HG02759 (cell line): ENCODE measurements around the gene EPC1.
"Not testable (repeated sequence)": the region's sequence is repeated elsewhere in the genome, so short reads cannot be mapped to it uniquely, and the experiment has no call there.

Experiments
- ATAC-seq: cut with Tn5 transposase; IDR thresholded peaks from one replicate; pipeline ENCODE4 v1.9.1; 2021; ENCODE audit warnings: mild to moderate bottlenecking, moderate library complexity; ENCODE audit not compliant: unreplicated experiment

EPC1 gene

DNA sequence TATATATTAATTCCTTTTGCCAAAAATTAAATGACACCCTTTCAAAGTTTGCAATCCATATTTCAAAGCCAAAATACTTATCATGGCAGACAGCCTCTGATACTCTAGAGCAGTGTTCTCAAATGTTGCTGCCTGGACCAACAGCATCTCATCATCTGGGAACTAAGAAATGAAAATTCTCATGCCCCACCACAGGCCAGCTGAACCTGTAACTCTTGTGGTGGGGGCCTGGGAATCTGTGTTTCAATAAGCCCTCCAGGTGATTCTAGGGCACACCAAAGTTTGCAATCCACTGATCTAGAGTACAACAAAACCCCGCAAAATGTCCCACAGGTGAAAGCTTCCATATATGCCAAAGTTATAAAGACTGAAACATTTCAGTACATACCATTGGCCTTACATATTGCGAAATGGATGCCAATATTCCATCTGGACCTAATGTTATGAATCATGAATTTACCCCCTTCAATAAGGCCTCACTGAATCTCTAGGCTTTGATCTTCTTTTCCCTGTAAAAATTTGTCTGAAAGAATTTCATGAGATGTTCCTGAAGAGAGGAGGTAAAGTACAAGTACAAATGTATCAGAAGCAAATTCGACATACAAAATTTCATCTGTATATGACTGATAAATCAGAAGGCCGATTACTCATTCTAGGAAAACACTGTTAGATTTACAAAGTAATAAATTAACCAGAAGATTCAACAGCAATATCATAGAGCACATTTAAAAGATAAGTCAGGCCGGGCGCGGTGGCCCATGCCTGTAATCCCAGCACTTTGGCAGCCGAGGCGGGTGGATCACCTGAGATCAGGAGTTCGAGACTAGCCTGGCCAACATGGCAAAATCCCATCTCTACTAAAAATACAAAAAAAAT is 25.3 kb upstream of the EPC1 start:
- ATAC-seq: no peak

DNA sequence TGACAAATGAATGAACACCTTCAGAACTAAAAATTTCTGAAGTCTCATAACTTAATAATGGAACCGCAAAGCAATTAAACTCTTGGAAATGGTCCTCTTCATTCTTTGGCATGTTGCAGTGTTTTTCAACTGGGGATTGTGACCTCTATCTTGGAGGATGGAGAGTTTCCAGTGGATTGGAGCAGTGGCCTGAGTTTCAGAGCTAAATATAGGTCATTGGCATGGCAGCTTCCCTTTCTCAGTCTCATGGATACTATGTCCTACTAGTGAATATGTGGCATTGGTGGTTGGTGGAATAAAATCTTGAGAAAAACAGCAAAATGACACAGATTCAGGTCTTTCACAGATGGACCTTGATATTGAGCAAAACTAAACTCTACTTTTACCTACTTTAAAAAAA is 24.1 kb upstream of the EPC1 start:
- ATAC-seq: no peak

DNA sequence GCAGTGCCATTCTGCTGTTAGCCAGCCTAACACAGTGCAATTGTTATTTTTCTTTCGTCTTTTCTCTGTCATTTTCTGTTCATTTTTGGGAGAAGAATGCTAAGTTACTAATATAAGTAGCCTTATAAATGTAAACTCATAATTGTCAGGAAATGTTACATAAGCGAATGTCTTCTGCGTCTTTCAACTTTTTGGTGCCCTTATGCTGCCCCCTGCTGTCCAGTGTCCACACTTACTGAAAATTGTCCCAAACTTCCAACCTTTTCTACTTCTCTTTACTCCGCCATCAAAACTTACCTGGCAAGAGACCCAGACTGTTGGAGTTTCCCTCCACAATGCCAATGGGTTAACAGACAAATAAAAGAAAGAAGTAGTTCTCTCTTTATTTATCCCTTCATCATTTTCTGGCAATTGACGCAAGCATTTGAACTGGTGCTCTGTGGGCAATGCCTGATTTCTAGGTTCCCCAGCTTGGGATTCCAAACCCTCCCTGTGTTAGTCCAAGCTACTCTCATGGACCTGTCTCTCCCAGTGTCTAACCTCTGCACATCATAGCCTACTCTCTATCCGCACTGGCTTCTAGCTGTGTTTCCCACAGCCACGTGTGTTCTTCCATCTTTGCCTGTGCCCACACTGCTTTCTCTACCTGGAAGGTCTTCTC is 21.0 kb upstream of the EPC1 start:
- no peak for ATAC-seq

DNA sequence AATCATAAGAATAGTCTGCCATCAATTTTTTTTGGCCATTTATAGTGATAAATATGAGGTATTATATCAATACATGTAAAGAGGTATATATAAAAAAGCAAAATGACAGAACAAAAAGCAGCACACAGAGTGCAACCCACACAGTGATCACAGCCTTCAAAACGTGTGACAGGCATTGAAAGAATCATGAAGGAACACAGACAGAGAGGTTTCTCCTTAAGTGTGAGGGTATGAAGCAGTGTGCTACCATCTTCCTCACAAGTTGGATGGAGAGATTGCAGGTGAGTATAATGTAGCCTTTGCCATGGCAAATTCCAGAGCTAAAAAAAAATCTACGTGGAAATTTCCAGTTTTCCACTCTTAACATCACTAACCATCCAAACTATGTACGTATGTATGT is 19.6 kb upstream of the EPC1 start:
- ATAC-seq: no peak

GRCh38 chr10:32366111-32366510 is 19.2 kb upstream of the EPC1 start:
- no peak for ATAC-seq

DNA sequence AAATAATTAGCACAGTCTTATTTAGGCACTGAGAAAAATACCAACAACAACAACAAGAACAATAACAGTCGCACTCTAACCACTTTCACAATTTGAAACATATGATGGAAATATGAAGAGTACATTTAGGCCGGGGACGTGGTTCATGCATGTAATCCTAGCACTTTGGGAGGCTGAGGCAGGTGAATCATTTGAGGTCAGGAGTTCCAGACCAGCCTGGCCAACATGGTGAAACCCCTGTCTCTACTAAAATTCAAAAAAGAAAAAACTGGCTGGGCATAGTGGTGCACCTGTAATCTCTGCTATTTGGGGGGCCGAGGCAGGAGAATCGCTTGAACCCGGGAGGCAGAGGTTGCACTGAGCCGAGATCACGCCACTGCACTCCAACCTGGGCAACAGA is 18.4 kb upstream of the EPC1 start:
- ATAC-seq: not testable (repeated sequence)

DNA sequence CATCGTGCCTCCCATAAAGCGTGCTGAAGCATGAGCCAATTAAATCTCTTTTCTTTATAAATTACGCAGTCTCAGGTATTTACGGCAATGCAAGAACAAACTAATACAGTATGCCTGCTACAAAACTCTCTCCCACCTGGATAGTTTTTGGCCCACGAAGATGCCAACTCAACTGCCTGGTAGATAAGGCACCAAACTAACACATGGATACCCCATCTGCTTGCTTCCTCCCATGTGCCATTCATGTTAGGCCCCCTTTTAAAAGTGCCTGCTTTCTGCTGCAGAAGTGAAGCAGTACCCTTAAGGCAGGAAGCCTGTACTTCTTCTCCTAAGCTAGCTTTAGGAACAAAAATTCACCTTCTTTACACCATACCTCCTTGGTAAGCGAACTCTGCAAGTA is 15.6 kb upstream of the EPC1 start:
- ATAC-seq: no peak

DNA sequence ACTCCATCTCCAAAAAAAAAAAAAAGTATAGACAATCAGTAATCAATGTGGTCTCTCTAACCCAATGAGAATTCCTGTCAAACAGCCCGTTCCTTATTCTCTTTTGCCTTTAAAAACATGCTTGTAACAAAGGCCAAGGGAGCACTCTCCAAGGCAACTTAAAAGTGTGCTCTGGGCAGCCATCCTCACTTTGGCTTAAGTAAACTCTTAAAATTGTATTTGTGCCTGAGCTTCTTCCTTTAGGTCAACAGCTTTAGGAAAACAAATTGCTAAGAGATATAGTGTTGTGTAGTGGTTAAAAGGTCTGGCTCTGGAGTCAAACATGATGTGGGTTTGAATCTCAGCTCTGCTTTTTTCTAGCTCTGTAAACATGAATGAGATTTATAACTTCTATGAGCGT is 13.9 kb upstream of the EPC1 start:
- no peak for ATAC-seq

- ATAC-seq: no peak
Observed at GRCh38 chr10:32360241-32360640, 13.3 kb upstream of the EPC1 start.

DNA sequence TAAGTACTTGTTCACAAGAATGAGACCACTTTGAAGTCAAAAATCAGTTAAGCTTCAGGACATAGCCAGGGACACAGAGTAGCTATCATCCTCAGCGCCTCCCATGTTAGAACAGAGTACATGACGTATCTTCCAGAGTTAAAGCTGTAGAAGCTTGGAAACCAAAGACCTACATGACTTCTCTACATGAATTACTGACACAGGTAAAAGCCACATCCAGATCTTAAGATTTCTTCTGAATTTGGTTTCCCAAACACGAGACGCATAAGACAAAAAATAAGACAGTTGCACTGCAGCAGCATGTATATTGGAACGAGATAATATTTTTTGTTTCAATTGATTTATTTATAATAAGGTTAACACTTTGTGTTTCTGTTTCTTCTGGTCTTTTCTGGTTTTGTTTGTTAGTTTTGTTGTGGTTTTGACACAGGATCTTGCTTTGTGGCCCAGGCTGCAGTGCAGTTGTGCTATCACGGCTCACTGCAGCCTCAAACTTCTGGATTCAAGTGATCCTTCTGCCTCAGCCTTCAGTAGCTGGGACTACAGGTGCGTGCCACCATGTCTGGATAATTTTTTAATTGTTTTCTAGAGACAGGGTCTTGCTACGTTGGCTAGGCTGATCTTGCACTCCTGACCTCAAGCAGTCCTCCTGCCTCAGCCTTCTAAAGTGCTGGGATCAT is 10.2 kb upstream of the EPC1 start:
- ATAC-seq: no peak

GRCh38 chr10:32354690-32355089 is 7.7 kb upstream of the EPC1 start:
- ATAC-seq: not testable (repeated sequence)

DNA sequence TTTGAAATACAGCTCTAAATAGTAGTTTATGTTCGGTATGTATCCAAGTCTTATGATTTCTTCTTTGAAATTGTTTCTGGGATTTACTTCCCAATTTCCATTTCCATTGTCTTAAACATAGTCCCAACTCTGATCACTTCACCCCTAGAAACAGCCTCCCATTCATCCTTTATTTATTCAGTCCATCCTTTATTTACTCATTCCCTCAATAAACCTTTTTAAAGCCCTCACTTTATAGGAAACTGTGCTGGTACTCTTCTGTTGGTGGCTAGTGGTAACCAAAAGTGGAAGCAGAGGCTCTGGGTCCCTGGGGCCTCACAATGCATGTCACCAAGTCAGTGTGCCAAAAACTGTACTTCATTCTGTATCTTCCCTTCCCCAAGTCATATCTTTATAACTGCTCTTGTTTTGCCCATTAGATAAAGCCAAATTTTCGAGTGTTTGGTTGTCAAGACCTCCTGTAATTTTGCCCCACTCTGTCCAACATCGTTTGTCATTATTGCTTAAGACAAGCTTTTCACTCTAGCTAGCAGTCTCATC is 3.9 kb upstream of the EPC1 start:
- no peak for ATAC-seq

DNA sequence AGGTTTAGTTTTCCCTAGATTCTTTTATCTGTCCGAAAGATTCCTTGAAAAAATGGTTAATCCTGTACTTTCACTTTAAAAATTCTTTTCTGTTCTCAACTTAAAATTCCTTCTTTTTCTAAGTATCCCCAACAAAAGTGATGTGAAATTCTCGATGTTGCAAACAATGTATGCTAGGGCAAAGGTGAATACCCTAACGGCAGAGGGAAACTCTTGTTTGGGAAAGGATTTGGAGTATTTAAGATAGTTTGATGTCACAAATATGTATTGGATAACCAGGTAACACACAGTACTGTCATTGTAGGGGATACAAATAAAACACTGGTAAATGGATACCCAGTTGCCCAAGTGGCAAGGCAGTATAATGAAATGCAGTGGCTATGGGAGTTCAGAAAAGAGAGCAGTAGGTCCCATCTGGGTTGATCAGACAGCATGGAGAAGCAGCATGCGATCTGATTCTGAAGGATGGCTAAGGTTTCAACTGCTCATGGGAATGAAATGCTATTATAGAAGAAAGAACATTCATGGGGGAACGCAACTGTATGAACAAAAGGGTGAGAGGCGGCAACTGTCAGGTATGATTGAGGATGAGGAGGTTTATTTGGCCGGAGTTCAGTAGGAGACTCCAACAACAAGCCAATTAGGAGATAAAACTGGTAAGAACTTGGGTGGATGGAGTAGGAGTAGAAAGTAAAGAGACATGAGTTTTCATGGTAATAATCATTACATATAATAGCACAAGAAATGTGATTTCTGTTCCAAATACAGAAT is 3.2 kb upstream of the EPC1 start:
- no peak for ATAC-seq

DNA sequence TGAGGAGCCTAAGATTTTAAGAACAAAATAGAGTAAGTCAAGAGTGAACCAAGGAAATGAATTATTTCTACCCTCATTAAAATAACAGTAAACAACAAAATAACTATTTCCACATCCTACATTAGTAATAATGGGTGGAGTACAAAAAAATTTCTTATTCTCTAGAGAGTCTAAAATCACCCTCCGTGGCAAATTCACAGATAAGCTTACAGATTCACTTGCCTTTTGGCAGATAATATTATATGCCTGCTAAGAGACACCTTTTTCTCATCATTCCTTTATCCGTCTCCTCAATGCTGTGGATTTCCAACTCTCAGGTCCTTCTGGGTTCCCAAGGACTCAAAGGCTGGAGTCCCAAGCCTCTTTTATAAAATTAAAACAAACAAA is 2.2 kb upstream of the EPC1 start:
- no peak for ATAC-seq

DNA sequence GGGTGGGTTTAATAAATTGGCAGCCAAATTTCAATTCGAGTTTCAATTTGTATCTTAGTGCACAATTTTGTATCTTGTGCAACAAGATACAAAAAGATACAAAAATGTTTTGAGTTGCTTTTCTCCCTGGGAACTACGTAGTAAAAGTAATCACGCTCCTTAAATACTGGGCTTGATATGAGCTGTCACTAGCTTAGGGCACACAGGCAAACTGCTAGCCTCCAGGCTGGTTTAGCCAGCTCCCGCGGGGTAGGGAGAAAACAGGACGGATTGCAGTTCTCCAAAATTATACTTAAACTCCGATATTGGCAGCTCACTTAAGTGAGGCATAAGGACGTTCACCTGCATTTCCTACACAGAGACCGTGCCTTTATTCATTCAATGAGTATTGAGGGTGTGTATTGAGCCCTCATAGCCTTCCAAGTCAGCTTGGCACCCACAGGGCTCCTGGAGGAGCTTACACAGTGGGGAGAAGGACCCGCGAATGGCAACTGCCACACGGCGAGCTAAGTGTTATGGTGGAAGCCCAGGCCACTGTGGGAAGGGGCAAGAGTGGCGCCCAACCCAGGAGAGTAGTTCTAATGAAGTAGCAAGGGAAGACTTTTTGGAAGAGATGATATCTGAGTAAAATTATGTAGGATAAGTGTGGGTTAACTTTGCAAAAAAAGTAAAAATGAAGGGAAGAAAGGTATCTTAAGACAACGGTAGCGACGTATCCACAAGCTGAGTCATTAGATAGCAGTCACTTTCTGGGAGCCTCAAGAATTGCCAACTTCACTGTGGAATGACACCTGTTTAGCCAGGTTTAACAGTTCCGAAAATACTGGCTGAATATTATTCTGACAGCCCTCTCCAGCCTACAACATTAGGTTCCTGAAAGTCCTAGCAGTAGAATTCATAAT is 1.6 kb upstream of the EPC1 start:
- ATAC-seq: no peak

DNA sequence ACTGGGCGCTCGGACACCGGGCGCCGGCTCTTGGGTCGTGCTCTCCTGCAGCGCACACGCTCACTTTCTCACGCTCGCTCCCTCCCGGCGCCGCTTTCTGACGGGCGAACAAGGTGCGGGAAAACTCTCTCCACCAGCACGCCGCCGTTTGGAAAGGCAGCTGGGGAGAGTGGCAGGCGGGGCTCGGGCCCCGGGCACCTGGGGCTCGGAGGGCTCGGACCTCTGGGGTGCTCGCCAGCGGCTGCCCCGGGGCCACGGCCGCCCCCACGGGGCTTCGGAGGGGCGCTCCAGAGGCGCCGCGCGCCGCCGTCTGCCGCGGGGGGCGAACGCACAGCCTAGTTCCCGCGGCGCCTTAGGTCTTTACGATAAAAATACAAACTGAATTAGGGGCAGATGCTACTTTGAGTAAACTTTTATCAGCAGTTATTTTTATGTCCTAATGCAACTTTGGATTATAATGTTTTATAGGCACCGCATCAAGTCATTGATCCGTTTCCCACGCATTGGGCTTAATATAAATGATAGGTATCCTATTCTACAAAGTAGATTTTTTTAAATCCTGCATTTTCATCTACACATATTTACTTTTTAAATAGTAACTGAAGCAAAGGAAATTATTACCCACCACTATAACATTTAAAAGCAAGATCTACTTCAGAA is 535 bp upstream of the EPC1 start:
- peak; percentile 18 for ATAC-seq

- peak; percentile 84 for ATAC-seq
Observed at GRCh38 chr10:32346134-32346550, 816 bp downstream of the EPC1 start.

DNA sequence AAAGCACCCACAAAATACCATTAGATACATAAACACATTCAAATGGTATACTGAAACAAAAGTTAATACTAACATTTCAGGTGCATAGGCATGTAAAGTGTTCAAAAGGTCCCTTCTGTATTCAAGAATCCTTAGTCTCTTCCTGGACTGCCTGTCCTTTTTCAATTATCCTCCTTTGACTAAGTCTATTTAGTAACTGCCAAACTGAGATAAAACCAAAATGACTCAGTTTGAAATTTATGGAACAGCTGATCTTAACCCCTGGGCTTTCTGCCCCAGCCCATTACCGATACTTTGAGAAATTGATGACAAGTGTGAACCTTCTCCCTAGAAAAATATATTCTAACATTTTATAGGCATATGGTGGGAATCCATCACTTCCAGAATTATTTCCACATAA is 5.4 kb downstream of the EPC1 start:
- no peak for ATAC-seq

DNA sequence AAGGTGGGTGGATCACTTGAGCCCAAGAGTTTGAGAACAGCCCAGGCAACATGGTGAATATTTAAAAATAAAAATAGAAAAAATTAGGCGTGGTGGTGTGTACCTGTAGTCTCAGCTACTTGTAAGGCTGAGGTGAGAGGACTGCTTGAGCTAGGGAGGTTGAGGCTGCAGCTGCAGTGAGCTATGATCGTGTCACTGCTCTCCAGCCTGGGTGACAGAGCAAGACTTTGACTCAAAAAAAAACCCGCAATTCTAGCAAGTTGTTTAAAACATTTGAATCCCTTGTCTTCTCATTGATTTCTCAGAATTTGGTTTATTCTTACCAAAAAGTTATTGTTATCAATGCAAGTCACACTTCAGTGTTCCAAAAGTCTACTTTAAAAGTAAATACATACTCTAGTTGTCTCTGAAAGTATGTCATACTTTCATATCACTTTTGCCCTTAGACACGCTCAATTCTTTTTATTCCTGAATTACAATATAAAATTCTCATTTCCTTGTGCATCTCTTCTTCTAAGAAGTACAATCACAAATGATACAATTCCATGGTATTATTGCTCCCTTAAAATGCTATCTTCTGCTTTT is 6.3 kb downstream of the EPC1 start:
- no peak for ATAC-seq
